SK-N-SH treated with all-trans-retinoic acid at 6 μM for 48 hours (cell line): ENCODE measurements around the gene STX18.

Source experiments
- ATAC-seq: fragments of 200-7000 bp; cut with Tn5 transposase; 3 replicates; pipeline ENCODE4 v1.9.1; 2020; ENCODE audit warnings: mild to moderate bottlenecking, moderate library complexity
- ARNTL ChIP-seq: fragments of 450-650 bp; formaldehyde crosslinking; IDR thresholded peaks from 2 replicates; pipeline ENCODE4 v1.5.0; 2020; ENCODE audit warnings: low read depth, mild to moderate bottlenecking, moderate library complexity, borderline replicate concordance
- BACH2 ChIP-seq: fragments of 250-450 bp; sonication (Bioruptor Pico); IDR thresholded peaks from 2 replicates; pipeline ENCODE4 v1.9.0; 2021; ENCODE audit warnings: mild to moderate bottlenecking, borderline replicate concordance
- CSDC2 ChIP-seq: fragments of 250-450 bp; sonication (Bioruptor Pico); IDR thresholded peaks from 2 replicates; pipeline ENCODE4 v1.5.0; 2020; ENCODE audit warnings: mild to moderate bottlenecking, moderate library complexity
- ESRRG ChIP-seq: fragments of 250-450 bp; sonication (Bioruptor Pico); IDR thresholded peaks from 2 replicates; pipeline ENCODE4 v1.6.1; 2021; ENCODE audit warnings: mild to moderate bottlenecking
- ISL1 ChIP-seq: fragments of 250-450 bp; sonication (Bioruptor Pico); IDR thresholded peaks from 2 replicates; pipeline ENCODE4 v2.1.2; 2022; ENCODE audit warnings: mild to moderate bottlenecking, moderate library complexity
- OSR1 ChIP-seq: fragments of 250-450 bp; sonication (Bioruptor Pico); IDR thresholded peaks from 2 replicates; pipeline ENCODE4 v1.8.0; 2022; ENCODE audit warnings: moderate library complexity, mild to moderate bottlenecking, inconsistent platforms
- PPARA ChIP-seq: fragments of 250-450 bp; sonication (Bioruptor Pico); IDR thresholded peaks from 2 replicates; pipeline ENCODE4 v1.5.0; 2020; ENCODE audit warnings: mild to moderate bottlenecking, borderline replicate concordance
- RARB ChIP-seq: fragments of 250-450 bp; sonication (Bioruptor Pico); IDR thresholded peaks from 2 replicates; pipeline ENCODE4 v1.8.0; 2021; ENCODE audit warnings: mild to moderate bottlenecking, moderate library complexity
- SNAI2 ChIP-seq: fragments of 250-450 bp; sonication (Bioruptor Pico); IDR thresholded peaks from 2 replicates; pipeline ENCODE4 v1.5.0; 2020; ENCODE audit warnings: mild to moderate bottlenecking, moderate library complexity
- TCF4 ChIP-seq: fragments of 250-450 bp; sonication (Bioruptor Pico); IDR thresholded peaks from 2 replicates; pipeline ENCODE4 v1.8.0; 2021; ENCODE audit warnings: mild to moderate bottlenecking, moderate library complexity, borderline replicate concordance
- TOX ChIP-seq: fragments of 250-450 bp; sonication (Bioruptor Pico); IDR thresholded peaks from 2 replicates; pipeline ENCODE4 v1.8.0; 2021; ENCODE audit warnings: mild to moderate bottlenecking, moderate library complexity, borderline replicate concordance
- ZC3H10 ChIP-seq: fragments of 250-450 bp; sonication (Bioruptor Pico); IDR thresholded peaks from 2 replicates; pipeline ENCODE4 v1.5.1; 2021; ENCODE audit warnings: mild to moderate bottlenecking, moderate library complexity
- ZFP3 ChIP-seq: fragments of 250-450 bp; sonication (Bioruptor Pico); IDR thresholded peaks from 2 replicates; pipeline ENCODE4 v1.5.0; 2020; ENCODE audit warnings: mild to moderate bottlenecking, moderate library complexity
- ZFP30 ChIP-seq: fragments of 450-650 bp; formaldehyde crosslinking; IDR thresholded peaks from 2 replicates; pipeline ENCODE4 v1.5.0; 2022; ENCODE audit warnings: mild to moderate bottlenecking, moderate library complexity
- ZNF565 ChIP-seq: fragments of 450-650 bp; formaldehyde crosslinking; conservative IDR thresholded peaks from 2 replicates; pipeline ENCODE4 v1.5.0; 2020; ENCODE audit warnings: low read depth, mild to moderate bottlenecking, moderate library complexity
- ZNF70 ChIP-seq: fragments of 450-650 bp; formaldehyde crosslinking; IDR thresholded peaks from 2 replicates; pipeline ENCODE4 v1.5.0; 2020; ENCODE audit warnings: mild to moderate bottlenecking, moderate library complexity
- ZNF8 ChIP-seq: fragments of 450-650 bp; formaldehyde crosslinking; IDR thresholded peaks from 2 replicates; pipeline ENCODE4 v1.5.0; 2020; ENCODE audit warnings: mild to moderate bottlenecking, moderate library complexity
- TF ChIP-seq, protein P1 (sequence below): fragments of 250-450 bp; sonication (Bioruptor Pico); IDR thresholded peaks from 2 replicates; pipeline ENCODE4 v1.8.0; 2020; ENCODE audit warnings: mild to moderate bottlenecking, moderate library complexity, borderline replicate concordance
- TF ChIP-seq, protein P2 (sequence below): fragments of 250-450 bp; sonication (Bioruptor Pico); IDR thresholded peaks from 2 replicates; pipeline ENCODE4 v1.5.1; 2021; ENCODE audit warnings: mild to moderate bottlenecking, moderate library complexity
- TF ChIP-seq, protein P3 (sequence below): fragments of 250-450 bp; sonication (Bioruptor Pico); IDR thresholded peaks from 2 replicates; pipeline ENCODE4 v1.8.0; 2021; ENCODE audit warnings: low read depth, mild to moderate bottlenecking, moderate library complexity, borderline replicate concordance
- TF ChIP-seq, protein P4 (sequence below): fragments of 250-450 bp; sonication (Bioruptor Pico); IDR thresholded peaks from 2 replicates; pipeline ENCODE4 v1.5.0; 2020; ENCODE audit warnings: mild to moderate bottlenecking, moderate library complexity
- TF ChIP-seq, protein P5 (sequence below): fragments of 250-450 bp; sonication (Bioruptor Pico); IDR thresholded peaks from 2 replicates; pipeline ENCODE4 v1.5.1; 2020; ENCODE audit warnings: low read depth, mild to moderate bottlenecking, moderate library complexity

The STX18 gene

DNA sequence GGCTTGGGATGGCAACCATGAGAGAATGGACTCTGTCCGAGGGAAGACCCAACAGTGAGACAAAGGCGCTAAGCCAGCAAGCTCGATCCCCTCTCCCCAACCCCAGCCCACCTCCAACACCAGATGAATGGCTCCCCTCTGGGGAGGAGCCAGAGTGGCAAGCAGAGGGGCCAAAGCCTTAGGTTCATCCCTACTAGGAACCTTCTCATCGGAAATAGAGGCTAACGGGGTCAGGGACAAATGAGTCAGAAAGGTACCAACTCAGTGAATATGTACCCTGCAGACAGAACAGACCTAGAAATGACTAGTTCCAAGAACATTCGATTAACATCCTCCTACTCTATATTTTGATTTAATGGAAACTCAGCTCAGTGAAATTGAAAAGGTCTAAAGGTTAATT, 81.1 kb downstream of the STX18 start:
- no peak for TF ChIP-seq TOX (CRISPR knock-in tag)
- TF ChIP-seq PPARA (CRISPR knock-in tag), result no peak
- TF ChIP-seq, protein P1, sequence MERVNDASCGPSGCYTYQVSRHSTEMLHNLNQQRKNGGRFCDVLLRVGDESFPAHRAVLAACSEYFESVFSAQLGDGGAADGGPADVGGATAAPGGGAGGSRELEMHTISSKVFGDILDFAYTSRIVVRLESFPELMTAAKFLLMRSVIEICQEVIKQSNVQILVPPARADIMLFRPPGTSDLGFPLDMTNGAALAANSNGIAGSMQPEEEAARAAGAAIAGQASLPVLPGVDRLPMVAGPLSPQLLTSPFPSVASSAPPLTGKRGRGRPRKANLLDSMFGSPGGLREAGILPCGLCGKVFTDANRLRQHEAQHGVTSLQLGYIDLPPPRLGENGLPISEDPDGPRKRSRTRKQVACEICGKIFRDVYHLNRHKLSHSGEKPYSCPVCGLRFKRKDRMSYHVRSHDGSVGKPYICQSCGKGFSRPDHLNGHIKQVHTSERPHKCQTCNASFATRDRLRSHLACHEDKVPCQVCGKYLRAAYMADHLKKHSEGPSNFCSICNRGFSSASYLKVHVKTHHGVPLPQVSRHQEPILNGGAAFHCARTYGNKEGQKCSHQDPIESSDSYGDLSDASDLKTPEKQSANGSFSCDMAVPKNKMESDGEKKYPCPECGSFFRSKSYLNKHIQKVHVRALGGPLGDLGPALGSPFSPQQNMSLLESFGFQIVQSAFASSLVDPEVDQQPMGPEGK (CRISPR knock-in tag), result no peak
- TF ChIP-seq ZNF8 (CRISPR knock-in tag), result no peak
- TF ChIP-seq, all 23 proteins: peak for 0
- ATAC-seq, result no peak

DNA sequence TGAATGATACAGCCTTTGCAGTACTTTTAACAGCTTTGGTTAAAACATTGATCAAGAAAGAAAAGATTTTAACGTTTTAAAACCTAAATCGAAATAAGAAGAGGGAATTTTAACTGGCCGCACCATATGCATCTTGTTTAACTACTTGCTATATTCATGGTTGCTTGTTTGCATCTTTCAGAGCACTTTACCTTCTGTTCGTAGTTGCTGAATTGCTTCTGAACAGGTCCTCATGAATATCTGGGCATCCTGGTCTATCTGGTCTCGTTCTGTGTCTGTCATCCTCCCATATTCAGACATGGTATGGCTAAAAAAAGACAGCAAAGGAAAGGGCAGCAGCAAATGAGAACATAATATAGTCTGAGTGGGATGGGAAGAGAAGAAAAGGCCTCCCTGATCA, 82.7 kb downstream of the STX18 start:
- ATAC-seq, result no peak
- TF ChIP-seq, protein P2, sequence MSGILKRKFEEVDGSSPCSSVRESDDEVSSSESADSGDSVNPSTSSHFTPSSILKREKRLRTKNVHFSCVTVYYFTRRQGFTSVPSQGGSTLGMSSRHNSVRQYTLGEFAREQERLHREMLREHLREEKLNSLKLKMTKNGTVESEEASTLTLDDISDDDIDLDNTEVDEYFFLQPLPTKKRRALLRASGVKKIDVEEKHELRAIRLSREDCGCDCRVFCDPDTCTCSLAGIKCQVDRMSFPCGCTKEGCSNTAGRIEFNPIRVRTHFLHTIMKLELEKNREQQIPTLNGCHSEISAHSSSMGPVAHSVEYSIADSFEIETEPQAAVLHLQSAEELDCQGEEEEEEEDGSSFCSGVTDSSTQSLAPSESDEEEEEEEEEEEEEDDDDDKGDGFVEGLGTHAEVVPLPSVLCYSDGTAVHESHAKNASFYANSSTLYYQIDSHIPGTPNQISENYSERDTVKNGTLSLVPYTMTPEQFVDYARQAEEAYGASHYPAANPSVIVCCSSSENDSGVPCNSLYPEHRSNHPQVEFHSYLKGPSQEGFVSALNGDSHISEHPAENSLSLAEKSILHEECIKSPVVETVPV (CRISPR knock-in tag), result no peak
- TF ChIP-seq ZC3H10 (no peak), ZFP30 (CRISPR knock-in tag) (no peak), TCF4 (no peak), OSR1 (CRISPR knock-in tag) (no peak), ZFP3 (CRISPR knock-in tag) (no peak), PPARA (CRISPR knock-in tag) (no peak), BACH2 (CRISPR knock-in tag) (no peak), ESRRG (CRISPR knock-in tag) (no peak), ISL1 (CRISPR knock-in tag) (no peak), ZNF8 (CRISPR knock-in tag) (no peak), ARNTL (CRISPR knock-in tag) (no peak)
- TF ChIP-seq, protein P3, sequence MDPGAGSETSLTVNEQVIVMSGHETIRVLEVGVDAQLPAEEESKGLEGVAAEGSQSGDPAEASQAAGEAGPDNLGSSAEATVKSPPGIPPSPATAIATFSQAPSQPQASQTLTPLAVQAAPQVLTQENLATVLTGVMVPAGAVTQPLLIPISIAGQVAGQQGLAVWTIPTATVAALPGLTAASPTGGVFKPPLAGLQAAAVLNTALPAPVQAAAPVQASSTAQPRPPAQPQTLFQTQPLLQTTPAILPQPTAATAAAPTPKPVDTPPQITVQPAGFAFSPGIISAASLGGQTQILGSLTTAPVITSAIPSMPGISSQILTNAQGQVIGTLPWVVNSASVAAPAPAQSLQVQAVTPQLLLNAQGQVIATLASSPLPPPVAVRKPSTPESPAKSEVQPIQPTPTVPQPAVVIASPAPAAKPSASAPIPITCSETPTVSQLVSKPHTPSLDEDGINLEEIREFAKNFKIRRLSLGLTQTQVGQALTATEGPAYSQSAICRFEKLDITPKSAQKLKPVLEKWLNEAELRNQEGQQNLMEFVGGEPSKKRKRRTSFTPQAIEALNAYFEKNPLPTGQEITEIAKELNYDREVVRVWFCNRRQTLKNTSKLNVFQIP, result no peak
- TF ChIP-seq, protein P4, sequence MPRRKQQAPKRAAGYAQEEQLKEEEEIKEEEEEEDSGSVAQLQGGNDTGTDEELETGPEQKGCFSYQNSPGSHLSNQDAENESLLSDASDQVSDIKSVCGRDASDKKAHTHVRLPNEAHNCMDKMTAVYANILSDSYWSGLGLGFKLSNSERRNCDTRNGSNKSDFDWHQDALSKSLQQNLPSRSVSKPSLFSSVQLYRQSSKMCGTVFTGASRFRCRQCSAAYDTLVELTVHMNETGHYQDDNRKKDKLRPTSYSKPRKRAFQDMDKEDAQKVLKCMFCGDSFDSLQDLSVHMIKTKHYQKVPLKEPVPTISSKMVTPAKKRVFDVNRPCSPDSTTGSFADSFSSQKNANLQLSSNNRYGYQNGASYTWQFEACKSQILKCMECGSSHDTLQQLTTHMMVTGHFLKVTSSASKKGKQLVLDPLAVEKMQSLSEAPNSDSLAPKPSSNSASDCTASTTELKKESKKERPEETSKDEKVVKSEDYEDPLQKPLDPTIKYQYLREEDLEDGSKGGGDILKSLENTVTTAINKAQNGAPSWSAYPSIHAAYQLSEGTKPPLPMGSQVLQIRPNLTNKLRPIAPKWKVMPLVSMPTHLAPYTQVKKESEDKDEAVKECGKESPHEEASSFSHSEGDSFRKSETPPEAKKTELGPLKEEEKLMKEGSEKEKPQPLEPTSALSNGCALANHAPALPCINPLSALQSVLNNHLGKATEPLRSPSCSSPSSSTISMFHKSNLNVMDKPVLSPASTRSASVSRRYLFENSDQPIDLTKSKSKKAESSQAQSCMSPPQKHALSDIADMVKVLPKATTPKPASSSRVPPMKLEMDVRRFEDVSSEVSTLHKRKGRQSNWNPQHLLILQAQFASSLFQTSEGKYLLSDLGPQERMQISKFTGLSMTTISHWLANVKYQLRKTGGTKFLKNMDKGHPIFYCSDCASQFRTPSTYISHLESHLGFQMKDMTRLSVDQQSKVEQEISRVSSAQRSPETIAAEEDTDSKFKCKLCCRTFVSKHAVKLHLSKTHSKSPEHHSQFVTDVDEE (CRISPR knock-in tag), result no peak
- TF ChIP-seq, protein P1 (CRISPR knock-in tag), result no peak

DNA sequence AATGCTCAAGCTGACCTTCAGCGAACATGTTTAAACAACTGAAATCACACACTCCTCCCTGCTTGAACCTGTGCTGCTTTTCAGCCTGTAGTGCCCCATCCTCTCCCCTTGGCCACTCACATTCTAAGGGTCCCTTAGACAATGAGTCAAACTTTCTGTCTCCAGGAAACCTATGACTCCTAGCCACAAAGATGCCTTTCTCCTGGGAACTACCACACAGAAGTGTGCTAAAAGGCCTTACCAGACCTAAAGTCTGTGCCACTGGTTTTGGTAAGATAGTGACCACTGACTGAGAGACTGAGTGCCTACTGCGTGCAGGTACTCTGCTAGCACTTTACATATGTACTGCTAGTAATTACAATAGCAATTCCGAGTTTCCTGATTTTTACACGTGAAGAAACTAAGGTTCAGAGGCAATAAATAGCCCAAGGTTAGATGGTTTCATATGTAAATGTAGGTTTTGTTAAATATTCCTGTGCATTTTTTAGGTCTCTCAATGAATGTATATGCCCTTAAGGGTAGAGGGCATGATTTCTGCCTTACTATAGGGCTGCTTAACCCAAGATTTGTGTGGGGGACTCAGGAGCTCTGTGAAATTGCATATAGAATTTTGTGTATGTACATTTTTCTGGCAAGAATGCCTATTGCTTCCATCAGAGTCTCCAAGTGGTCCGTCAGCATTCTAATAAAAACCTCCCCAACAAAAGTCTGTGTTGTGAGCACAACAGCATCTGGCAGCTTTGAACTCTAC, 83.9 kb downstream of the STX18 start:
- peak; percentile 76 for ATAC-seq
- TF ChIP-seq ZNF70 (CRISPR knock-in tag) (no peak), ZNF565 (CRISPR knock-in tag) (no peak), TCF4 (no peak), RARB (CRISPR knock-in tag) (no peak), SNAI2 (CRISPR knock-in tag) (no peak), CSDC2 (CRISPR knock-in tag) (no peak), ZFP3 (CRISPR knock-in tag) (no peak), ZC3H10 (no peak)
- TF ChIP-seq, protein P5, sequence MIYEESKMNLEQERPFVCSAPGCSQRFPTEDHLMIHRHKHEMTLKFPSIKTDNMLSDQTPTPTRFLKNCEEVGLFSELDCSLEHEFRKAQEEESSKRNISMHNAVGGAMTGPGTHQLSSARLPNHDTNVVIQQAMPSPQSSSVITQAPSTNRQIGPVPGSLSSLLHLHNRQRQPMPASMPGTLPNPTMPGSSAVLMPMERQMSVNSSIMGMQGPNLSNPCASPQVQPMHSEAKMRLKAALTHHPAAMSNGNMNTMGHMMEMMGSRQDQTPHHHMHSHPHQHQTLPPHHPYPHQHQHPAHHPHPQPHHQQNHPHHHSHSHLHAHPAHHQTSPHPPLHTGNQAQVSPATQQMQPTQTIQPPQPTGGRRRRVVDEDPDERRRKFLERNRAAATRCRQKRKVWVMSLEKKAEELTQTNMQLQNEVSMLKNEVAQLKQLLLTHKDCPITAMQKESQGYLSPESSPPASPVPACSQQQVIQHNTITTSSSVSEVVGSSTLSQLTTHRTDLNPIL (CRISPR knock-in tag), result no peak
- TF ChIP-seq, protein P4 (CRISPR knock-in tag), result no peak
- TF ChIP-seq, protein P2 (CRISPR knock-in tag), result no peak
